OCI-LY3 (cell line): ENCODE results near the gene ARHGAP15.

Source experiments
- H2AFZ ChIP-seq: fragments of 200-600, 300-600 bp; shearing (Covaris generic); 2 replicates; pipeline ENCODE4 v1.6.0; 2014; ENCODE audit warnings: antibody characterized with exemption, low read depth, low read length
- H3K27ac ChIP-seq: fragments of 200-600, 300-600 bp; sonication (generic); 2 replicates; pipeline ENCODE4 v1.5.1; 2014; ENCODE audit warnings: mild to moderate bottlenecking, low read length, moderate library complexity, mixed read lengths
- H3K27me3 ChIP-seq: fragments of 200-600, 300-600 bp; sonication (generic); 2 replicates; pipeline ENCODE4 v1.6.1; 2014; ENCODE audit warnings: low read depth, low read length, mixed read lengths
- H3K36me3 ChIP-seq: fragments of 200-600, 300-600 bp; sonication (generic); replicated peaks from 2 replicates; pipeline ENCODE3; 2014; ENCODE audit warnings: low read depth, low read length, mixed read lengths
- H3K4me1 ChIP-seq: fragments of 300-600, 200-600 bp; sonication (generic); 2 replicates; pipeline ENCODE4 v1.6.1; 2014; ENCODE audit warnings: low read length, mixed read lengths
- H3K4me2 ChIP-seq: fragments of 200-600, 300-600 bp; sonication (generic); 2 replicates; pipeline ENCODE4 v1.6.1; 2014; ENCODE audit warnings: low read length, mixed read lengths
- H3K4me3 ChIP-seq: fragments of 300-600, 200-600 bp; sonication (generic); 2 replicates; pipeline ENCODE4 v1.5.1; 2014; ENCODE audit warnings: antibody characterized with exemption, mild to moderate bottlenecking, low read length, moderate library complexity
- H3K79me2 ChIP-seq: fragments of 300-600, 200-600 bp; shearing (Covaris generic); 2 replicates; pipeline ENCODE4 v1.6.1; 2014; ENCODE audit warnings: mild to moderate bottlenecking, low read length, mixed read lengths
- H3K9ac ChIP-seq: fragments of 300-600, 200-600 bp; shearing (Covaris generic); 2 replicates; pipeline ENCODE4 v1.6.0; 2014; ENCODE audit warnings: mild to moderate bottlenecking, low read length, moderate library complexity
- H3K9me3 ChIP-seq: fragments of 200-600, 300-600 bp; shearing (Covaris generic); 2 replicates; pipeline ENCODE4 v1.6.1; 2014; ENCODE audit warnings: low read length, mixed read lengths; ENCODE audit not compliant: insufficient read depth
- H4K20me1 ChIP-seq: fragments of 200-600, 300-600 bp; sonication (generic); 2 replicates; pipeline ENCODE4 v1.6.1; 2016; ENCODE audit warnings: low read length, mixed read lengths; ENCODE audit not compliant: insufficient read depth
- CTCF ChIP-seq: fragments of 200-600, 300-600 bp; sonication (generic); IDR thresholded peaks from 2 replicates; pipeline ENCODE4 v1.5.1; 2014; ENCODE audit warnings: antibody characterized with exemption, low read length, low read depth
- EZH2phosphoT487 ChIP-seq: fragments of 200-600 bp; shearing (Covaris generic); IDR thresholded peaks from 2 replicates; pipeline ENCODE4 v1.6.1; 2018; ENCODE audit warnings: antibody characterized with exemption, mixed run types, low read depth

The ARHGAP15 gene

GRCh38 chr2:143429932-143430679, 300.9 kb downstream of the ARHGAP15 start:
- H3K4me2 ChIP-seq: no peak overlapping the region
- TF ChIP-seq CTCF (no peak), EZH2phosphoT487 (no peak)
- no peak overlapping the region for H2AFZ ChIP-seq
- H3K79me2 ChIP-seq: no peaks in the 10 kb centered on the region
- H3K27me3 ChIP-seq: no peaks in the 10 kb centered on the region
- no peak overlapping the region for H3K9ac ChIP-seq
- H3K9me3 ChIP-seq: no peaks in the 10 kb centered on the region
- H4K20me1 ChIP-seq: peaks cover 4% of the 10 kb centered on the region; the same call in 1 of the 2 replicates
- H3K4me1 ChIP-seq: no peaks in the 10 kb centered on the region
- no peak overlapping the region for H3K4me3 ChIP-seq
- H3K36me3 ChIP-seq: no peaks in the 10 kb centered on the region
- no peak overlapping the region for H3K27ac ChIP-seq

- Histone ChIP-seq H3K36me3 (peaks cover under 1% of the 10 kb centered on the region), H3K4me3 (no peak overlapping the region), H3K79me2 (no peaks in the 10 kb centered on the region), H3K4me2 (no peak overlapping the region), H3K9me3 (no peaks in the 10 kb centered on the region), H3K27me3 (no peaks in the 10 kb centered on the region), H4K20me1 (peaks cover 4% of the 10 kb centered on the region; the same call in 1 of the 2 replicates), H3K4me1 (no peaks in the 10 kb centered on the region), H2AFZ (no peak overlapping the region), H3K27ac (no peak overlapping the region), H3K9ac (no peak overlapping the region)
- TF ChIP-seq EZH2phosphoT487 (no peak), CTCF (no peak)
Measured at GRCh38 chr2:143431316-143431715, 302.1 kb downstream of the ARHGAP15 start.

GRCh38 chr2:143433251-143433650, 304.0 kb downstream of the ARHGAP15 start:
- H3K4me2 ChIP-seq: no peak overlapping the region
- no peaks in the 10 kb centered on the region for H3K27me3 ChIP-seq
- no peaks in the 10 kb centered on the region for H3K4me1 ChIP-seq
- H3K36me3 ChIP-seq: peaks cover 8% of the 10 kb centered on the region
- H4K20me1 ChIP-seq: no peaks in the 10 kb centered on the region
- H2AFZ ChIP-seq: no peak overlapping the region
- H3K9ac ChIP-seq: no peak overlapping the region
- no peak overlapping the region for H3K27ac ChIP-seq
- H3K9me3 ChIP-seq: no peaks in the 10 kb centered on the region
- TF ChIP-seq CTCF (no peak), EZH2phosphoT487 (no peak)
- H3K4me3 ChIP-seq: no peak overlapping the region
- no peaks in the 10 kb centered on the region for H3K79me2 ChIP-seq

GRCh38 chr2:143433840-143434239, 304.6 kb downstream of the ARHGAP15 start:
- H3K9me3 ChIP-seq: no peaks in the 10 kb centered on the region
- H2AFZ ChIP-seq: no peak overlapping the region
- no peaks in the 10 kb centered on the region for H3K79me2 ChIP-seq
- H3K4me3 ChIP-seq: no peak overlapping the region
- no peak overlapping the region for H3K9ac ChIP-seq
- no peaks in the 10 kb centered on the region for H3K4me1 ChIP-seq
- H3K4me2 ChIP-seq: no peak overlapping the region
- TF ChIP-seq CTCF (no peak), EZH2phosphoT487 (no peak)
- H3K27me3 ChIP-seq: no peaks in the 10 kb centered on the region
- no peak overlapping the region for H3K27ac ChIP-seq
- no peaks in the 10 kb centered on the region for H4K20me1 ChIP-seq
- H3K36me3 ChIP-seq: peaks cover 8% of the 10 kb centered on the region
